Stimulated activated CD8-positive, alpha-beta memory T cell treated with anti-CD3 and anti-CD28 coated beads, Interleukin-12 subunit alpha, Interleukin-12 subunit beta, amount 100 ng/mL, for 24 hours (primary cell): ENCODE results near the gene FEZF2.

Experiments used
- DNase-seq: peaks from one replicate; pipeline ENCODE4 v3.0.0-alpha.2; 2020; ENCODE audit errors: extremely low read depth

Gene FEZF2

GRCh38 chr3:62373215-62373614 is at the start of gene FEZF2:
Gene FEZF2, minus strand, starts transcription at chr3:62373550. Its CDS starts 682 bp downstream, at chr3:62372868.
- no peak for DNase-seq

DNA sequence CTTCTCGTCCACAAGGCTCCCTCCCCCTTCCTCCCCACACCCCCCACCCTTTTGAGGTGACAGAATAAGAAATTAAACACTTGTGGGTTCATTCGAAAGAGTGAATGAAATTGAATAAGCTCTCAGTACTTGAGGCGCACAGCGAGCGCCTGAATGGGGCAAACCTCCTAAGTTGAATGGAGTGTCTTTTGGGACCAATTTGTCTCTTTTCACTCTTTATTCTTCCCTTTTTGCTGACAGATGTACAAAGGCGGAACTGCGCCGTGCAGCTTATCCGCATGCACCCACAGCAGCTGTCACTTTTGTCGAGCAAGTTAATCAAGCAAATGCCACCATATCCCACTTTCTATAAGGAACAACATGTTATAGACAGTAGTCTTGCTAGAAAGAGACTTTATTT is 47.9 kb upstream of the FEZF2 start:
- DNase-seq = no peak

- DNase-seq = no peak
Observed at GRCh38 chr3:62416144-62416543, 42.8 kb upstream of the FEZF2 start.

GRCh38 chr3:62415312-62415801 is 42.0 kb upstream of the FEZF2 start:
- no peak for DNase-seq

DNA sequence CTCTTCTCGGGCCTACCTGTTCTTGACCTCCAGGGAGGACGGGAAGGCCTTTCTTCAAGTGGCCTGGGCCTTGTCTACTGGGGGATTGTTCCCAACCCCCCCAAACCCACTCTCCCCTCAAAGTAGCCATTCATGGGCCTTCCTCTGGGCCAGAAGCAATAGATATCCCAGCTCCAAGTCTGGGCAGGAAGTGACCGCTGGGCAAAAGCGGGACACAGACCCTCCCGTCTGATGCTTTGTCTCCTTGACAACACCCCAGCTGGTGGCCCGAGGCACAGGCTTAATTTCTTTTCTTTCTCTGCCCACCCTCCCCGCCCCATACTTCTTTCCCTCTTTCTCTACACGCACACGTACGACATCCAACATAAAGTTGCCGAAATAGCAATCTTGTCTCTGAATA is 41.4 kb upstream of the FEZF2 start:
- no peak for DNase-seq

DNA sequence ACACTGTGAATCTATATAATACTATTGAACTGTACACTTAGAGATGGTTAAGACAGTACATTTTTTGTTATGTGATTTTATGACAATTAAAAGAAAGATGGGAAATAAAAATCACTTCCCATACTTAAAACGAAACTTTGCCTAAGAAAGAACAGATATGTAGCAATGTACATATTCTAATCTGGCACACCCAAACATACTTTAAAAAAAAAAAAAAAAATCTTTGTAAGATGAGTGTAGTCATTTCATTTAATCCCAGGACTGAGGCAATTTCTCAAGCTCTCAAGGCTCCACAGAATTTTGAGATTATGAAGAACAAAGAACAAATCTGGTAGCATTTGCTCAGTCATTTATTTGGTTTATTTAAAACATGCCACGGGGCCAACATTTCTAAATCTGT is 40.3 kb upstream of the FEZF2 start:
- DNase-seq = no peak

DNA sequence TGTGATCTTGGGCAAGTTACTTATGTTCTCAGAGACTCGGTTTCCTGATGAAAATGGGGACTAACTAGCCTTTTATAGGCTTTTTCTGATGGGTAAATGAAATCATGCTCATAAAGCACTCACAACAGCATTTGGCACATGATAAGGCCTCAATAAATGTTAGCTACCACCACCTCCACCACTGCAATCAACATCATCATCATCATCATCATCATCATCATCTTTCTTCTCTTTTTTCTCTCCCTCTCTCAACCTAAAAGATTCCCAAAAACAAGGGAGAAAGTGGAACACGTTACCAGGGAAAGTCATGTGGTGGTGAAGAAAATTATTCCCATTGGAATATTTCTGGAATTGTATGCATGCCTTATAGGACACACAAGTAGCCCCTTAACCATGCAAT is 33.6 kb upstream of the FEZF2 start:
- DNase-seq = no peak

DNA sequence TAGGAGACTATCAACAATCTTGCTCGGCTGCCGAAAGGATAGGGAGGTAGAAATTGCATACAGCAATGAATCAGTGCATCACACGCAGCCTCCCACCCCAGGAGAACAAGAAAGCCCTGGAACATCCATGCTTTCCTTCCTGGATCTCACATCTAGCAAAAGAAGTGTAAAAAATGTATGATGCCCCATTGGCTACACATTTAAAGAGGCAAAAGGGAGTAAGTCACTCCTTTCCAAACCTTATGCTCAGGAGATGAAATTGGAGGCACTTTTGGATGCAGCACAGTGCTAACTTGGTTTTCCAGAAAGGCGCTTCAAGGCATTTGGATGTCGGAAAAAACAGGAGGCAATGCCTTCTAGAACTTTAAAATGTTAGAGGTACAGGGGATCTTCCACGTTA is 32.2 kb upstream of the FEZF2 start:
- no peak for DNase-seq

DNA sequence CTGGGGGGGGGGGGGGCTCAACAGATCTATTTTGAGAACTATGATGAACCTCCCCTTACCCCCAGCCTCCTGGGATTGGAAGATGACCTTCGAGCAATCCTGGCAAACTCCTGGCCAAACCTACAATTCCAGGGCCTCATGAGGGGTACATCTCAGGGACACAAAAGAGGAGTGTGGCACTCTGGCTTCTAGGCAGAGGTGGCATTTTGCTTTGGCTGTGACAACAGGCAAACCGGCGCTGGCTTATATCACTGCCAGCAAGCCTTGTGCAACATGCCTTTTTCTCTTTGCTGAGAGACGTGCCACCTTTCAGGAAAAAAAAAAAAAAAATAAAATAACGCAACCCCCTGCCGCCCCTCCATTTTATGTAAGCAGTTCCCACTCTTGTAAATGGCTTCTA is 31.8 kb upstream of the FEZF2 start:
- DNase-seq = no peak

DNA sequence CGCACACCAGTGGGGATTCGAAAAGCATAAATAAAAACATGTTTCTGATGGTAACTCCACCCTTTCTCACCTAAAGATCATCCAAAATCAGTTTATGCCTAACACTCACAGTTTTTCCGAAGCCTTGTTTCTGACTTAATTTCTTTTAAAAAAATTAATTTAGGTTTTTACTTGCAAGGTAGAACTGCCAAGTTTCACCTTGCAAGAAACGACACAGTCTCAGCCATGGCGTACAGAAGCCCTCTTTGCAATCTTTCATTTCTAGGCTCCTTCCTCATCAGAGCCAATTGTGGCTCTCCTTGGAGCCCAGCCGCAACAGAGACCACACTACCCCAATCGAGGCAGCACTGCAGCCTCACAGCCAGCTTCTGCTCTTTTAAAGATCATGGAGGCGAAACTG is 31.0 kb upstream of the FEZF2 start:
- DNase-seq = no peak

DNA sequence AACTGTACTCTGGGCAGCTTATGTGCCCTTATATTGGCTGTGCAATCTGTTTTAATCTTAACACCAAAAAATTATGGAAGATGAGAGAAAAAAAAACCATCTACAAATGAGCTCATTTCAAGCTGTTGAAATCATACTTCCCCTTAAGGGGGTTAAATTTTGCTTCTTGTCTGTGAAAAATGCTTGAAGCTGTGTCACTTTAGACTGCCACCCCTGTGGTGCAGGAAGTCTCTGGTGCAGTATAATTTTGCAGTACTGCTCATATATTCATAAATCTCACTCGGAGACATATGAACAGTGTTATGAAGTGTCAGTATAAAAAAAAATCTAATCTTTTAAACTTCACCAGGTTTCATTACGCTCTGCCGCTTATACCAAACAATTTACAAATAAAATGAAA is 30.4 kb upstream of the FEZF2 start:
- DNase-seq = no peak

- no peak for DNase-seq
Observed at GRCh38 chr3:62392626-62393292, 19.4 kb upstream of the FEZF2 start.

GRCh38 chr3:62387251-62387650 is 13.9 kb upstream of the FEZF2 start:
- no peak for DNase-seq

DNA sequence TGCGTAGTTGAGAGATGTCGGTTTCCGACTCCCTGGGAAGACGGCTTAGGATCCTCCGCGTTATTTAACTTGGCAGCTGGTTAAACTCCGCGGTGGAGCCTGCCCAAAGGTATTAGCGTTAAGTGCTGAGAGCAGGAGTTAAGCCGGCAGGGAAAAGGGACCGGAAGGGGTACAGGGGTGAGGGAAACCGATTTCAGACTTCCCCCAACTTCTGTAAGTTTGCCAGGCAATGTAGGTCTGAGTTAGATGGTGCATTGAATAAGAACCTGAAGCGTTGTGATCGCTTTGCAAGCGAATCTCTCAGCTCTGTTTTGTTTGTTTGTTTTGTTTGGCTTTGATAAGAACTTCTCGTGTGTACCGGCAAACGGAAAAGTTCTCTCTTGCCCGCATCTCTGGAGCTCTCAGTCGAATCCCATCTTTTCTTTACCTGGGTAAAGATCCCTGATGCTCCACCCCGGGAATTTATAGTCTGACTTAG is 6.0 kb upstream of the FEZF2 start:
- no peak for DNase-seq

DNA sequence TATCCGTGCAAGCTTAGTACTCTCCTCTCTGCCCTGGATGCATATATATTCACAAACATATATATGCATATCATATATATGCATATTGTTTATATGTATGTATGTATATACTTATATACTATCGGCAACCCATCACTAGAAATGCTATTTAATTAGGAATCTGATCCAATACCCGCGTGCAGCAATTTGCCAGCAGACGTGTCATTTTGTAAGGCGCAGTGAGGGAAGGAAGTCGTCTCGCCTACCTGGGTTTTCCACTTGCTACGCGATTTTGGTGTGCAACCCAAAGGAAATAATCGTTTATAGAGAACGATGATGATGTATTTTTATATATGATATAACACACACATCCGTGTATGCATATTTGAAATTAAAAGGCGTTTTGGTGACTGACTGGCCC is 5.6 kb upstream of the FEZF2 start:
- DNase-seq = no peak

- DNase-seq = no peak
Observed at GRCh38 chr3:62378311-62378789, 5.0 kb upstream of the FEZF2 start.

DNA sequence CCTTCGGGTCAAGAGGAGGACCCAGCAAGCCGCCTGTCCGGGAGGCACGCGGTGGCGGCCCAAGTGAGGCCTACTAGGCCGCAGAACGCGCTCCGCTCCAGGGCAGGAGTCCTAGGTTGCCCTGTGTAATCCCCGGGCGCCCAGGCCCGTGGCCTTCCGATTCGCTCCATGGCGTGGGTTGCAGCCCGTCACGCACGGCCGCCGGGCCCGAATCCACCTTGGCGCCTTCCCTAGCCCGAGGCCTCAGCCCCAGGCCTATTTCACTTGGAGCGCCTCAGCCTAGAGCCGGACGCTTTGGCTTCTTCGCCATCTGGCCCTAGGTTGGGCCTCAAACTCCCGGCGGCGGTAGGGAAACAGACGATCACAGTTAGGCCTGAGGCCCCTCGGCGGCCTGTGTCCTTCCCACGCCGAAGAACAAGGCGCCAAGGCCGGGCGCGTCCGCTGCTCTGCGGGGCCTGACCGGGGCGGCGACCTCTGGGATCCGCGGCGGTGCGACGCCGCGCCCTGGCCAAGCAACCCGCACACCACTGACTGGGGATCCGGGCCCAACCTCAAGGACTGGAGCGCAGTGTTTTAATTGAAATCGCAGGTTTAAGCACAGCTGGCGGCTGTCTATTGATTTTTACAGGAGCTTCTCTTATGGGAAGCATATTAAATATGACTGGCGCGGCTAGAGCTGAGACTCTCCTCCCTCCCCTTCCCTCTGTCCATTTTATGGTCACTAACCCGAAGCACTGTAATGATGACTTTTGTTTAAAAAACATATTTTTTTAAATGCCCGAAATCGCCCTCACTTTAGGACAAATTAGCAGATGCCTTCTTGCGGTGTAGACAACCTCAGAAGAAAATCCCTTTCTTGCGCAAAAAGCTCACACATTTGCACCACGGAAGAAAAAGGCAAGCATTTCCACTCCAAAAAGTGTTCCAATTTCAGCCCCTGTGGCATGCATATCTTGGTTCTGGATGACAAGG is 3.8 kb upstream of the FEZF2 start:
- no peak for DNase-seq

DNA sequence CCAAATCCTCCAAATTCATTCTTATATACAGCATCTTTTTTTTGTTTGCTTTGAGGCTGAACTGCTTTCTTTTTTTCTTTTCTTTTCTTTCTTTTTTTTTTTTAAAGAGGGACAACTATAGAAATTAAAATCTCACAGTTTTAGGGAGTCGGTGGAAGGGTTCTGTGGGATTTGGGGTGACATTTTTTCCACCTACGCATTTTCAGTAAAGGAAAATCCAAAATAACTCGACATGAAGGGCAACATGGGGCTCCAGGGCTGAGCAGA is 3.0 kb upstream of the FEZF2 start:
- no peak for DNase-seq

GRCh38 chr3:62375655-62376453 is 2.5 kb upstream of the FEZF2 start:
- DNase-seq = no peak

DNA sequence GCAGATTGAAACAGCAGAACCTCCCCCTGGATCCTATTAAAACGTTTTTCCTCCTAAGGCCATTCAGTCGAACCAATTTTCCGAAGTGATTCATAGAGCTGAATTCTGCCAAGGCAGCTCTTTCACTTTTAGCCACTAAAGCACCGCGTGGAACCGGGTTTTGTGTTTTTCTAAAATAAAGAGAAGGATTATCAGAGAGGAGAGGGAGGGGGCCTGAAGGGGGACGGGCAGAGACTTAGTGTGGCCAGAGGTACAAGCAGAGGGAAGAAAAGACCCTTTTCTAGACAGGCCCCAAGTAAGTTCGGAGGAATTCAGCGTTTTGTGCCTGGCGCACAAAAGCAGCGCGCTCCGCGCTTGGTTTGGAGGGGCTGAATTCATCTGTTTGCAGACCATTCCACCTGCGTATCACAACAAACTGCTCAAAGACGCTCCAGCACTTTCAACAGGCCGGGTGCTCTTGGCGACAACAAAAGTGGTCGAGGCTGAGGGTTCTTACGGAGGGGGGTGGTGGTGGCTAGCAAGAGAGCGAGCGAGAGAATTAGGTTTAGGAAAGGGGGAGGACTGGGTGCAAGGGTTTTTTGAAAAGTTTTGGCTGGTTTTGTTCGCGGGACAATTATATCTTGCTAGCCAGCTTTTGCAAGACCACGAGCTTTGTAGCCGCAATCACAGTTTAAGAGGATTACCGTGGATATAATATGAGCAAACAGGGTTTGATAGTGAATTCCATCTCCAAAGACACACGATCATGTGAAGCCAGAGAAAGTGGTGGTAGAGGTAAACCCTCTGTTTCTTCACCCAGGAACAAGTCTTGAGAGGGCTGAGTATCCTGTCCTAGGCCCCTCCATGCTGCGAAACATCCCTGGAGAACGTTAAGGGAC is 1.2 kb upstream of the FEZF2 start:
- no peak for DNase-seq

DNA sequence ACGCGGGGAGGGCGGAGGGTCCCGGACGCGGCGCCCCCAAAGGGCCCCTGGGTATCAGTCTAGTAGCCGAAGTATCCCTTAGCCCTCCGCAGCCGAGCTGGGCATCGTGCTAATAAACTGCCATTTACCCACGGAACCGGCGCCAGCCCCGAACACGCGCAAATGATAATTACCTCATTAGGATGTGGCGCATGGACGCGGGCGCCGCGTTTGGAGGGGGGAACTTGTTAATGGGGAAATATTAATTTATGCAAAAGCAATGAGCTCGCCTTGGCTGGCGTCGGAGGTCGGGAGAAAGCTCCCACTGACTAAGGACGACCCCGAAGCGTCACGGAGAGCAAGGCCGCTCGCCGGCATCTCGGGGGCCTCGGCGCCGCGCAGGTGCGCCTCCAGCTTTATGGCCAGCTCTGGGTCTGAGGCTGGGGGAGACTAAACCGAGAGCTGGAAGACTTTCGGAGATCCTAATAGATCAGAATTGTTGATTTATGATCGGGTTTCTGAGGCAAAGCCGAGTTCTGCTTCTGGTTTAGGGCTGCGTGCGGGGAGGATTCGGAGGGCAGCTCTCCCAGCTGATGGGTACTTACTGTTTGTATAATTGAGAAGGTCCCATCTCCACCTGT is 474 bp upstream of the FEZF2 start:
- no peak for DNase-seq
